Measurements from ENCODE around the gene LRSAM1. TPM values are rescaled to one million over a fixed set of nuclear protein-coding genes. Genes with fewer than 3 reads are reported as not detected.

The LRSAM1 gene
- total and polyA plus RNA-seq, 2 donors from 2014 or later: 15.8 to 24.6 TPM

GRCh38 chr9:127426756-127427155 lies 24.6 kb upstream of the LRSAM1 start:
- Histone ChIP-seq H3K27me3 (ENCODE audit: control insufficient read depth, insufficient read depth, low read length) (no peaks in the 10 kb centered on the region), H3K9ac (ENCODE audit: low read length in 3 of 3) (no peak overlapping the region), H3K4me1 (ENCODE audit: control insufficient read depth in 2 of 3, insufficient read depth in 2 of 3, low read depth in 1 of 3, low read length in 3 of 3) (peaks cover 0 to 15% (median 15%) of the 10 kb centered on the region in 3 donors), H3K4me3 (ENCODE audit: low read length in 3 of 3) (no peak overlapping the region), H3K27ac (ENCODE audit: low read depth in 2 of 2, low read length in 2 of 2) (no peak overlapping the region), H3K9me3 (ENCODE audit: control insufficient read depth in 2 of 3, insufficient read depth in 1 of 3, low read length in 3 of 3) (no peaks in the 10 kb centered on the region), H3K36me3 (ENCODE audit: control insufficient read depth in 2 of 3, insufficient read depth in 3 of 3, low read length in 3 of 3) (peaks cover 0 to 6% (median 2%) of the 10 kb centered on the region in 3 donors)
- no peak for TF ChIP-seq CTCF (IDR thresholded peaks at IDR 0.05; ENCODE audit: borderline replicate concordance, extremely low read depth, insufficient read depth)
- intact Hi-C loops (cut with DNase I): no loop called here
- FAIRE-seq (no peak), DNase-seq (no peak)

DNA sequence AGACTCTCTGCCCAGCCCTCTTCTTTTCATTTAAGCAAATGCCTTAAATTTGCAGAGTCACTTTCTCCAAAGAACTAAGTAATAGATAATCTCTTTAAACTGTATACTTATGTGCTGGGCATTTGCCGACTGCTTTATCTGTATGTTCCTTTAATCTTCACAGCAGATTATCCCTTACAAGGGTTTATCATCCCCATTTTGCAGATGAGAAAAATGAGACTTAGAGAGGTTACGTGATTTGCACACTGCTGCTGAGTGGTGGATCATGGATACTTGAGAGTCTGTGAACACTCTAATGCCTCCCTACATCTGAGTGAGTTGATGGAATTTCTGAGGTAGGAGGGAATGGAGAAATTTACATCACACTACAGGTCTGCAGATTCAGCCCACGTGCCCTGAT lies 23.0 kb upstream of the LRSAM1 start:
- FAIRE-seq: no peak
- no peaks in the 10 kb centered on the region for H3K27me3 ChIP-seq (ENCODE audit: control insufficient read depth, insufficient read depth, low read length)
- intact Hi-C loops (cut with DNase I): no loop called here
- no peaks in the 10 kb centered on the region for H3K9me3 ChIP-seq (ENCODE audit: control insufficient read depth in 2 of 3, insufficient read depth in 1 of 3, low read length in 3 of 3)
- peaks cover 0 to 10% (median 6%) of the 10 kb centered on the region in 3 donors for H3K36me3 ChIP-seq (ENCODE audit: control insufficient read depth in 2 of 3, insufficient read depth in 3 of 3, low read length in 3 of 3)
- no peak overlapping the region for H3K4me3 ChIP-seq (ENCODE audit: low read length in 3 of 3)
- no peak for TF ChIP-seq CTCF (IDR thresholded peaks at IDR 0.05; ENCODE audit: borderline replicate concordance, extremely low read depth, insufficient read depth)
- no peak overlapping the region for H3K27ac ChIP-seq (ENCODE audit: low read depth in 2 of 2, low read length in 2 of 2)
- DNase-seq: no peak
- H3K4me1 ChIP-seq (ENCODE audit: control insufficient read depth in 2 of 3, insufficient read depth in 2 of 3, low read depth in 1 of 3, low read length in 3 of 3): peaks cover 0 to 9% (median 4%) of the 10 kb centered on the region in 3 donors
- H3K9ac ChIP-seq (ENCODE audit: low read length in 3 of 3): no peak overlapping the region

DNA sequence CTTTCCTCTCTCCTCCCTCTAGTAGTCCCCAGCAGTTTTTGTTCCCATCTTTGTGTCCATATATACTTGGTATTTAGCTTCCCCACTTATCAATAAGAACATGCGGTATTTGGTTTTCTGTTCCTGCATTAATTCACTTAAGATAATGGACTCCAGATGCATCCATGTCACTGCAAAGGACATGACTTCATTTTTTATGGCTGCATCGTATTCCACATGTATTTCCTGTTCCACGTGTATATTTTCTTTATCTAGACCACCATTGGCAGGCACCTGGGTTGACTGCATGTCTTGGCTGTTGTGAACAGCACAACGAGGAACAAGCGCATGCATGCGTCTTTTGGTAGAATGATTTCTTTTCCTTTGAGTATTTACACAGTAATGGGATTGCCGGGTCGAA lies 20.9 kb upstream of the LRSAM1 start:
- intact Hi-C loops (cut with DNase I): no loop called here
- H3K4me1 ChIP-seq (ENCODE audit: control insufficient read depth in 2 of 3, insufficient read depth in 2 of 3, low read depth in 1 of 3, low read length in 3 of 3): peaks cover 0 to 3% (median 0%) of the 10 kb centered on the region in 3 donors
- H3K4me3 ChIP-seq (ENCODE audit: low read length in 3 of 3): no peak overlapping the region
- no peaks in the 10 kb centered on the region for H3K9me3 ChIP-seq (ENCODE audit: control insufficient read depth in 2 of 3, insufficient read depth in 1 of 3, low read length in 3 of 3)
- H3K27ac ChIP-seq (ENCODE audit: low read depth in 2 of 2, low read length in 2 of 2): no peak overlapping the region
- TF ChIP-seq CTCF (IDR thresholded peaks at IDR 0.05; ENCODE audit: borderline replicate concordance, extremely low read depth, insufficient read depth): no peak
- no peak overlapping the region for H3K9ac ChIP-seq (ENCODE audit: low read length in 3 of 3)
- peaks cover 5 to 26% (median 22%) of the 10 kb centered on the region in 3 donors for H3K36me3 ChIP-seq (ENCODE audit: control insufficient read depth in 2 of 3, insufficient read depth in 3 of 3, low read length in 3 of 3)
- DNase-seq: no peak
- no peak for FAIRE-seq
- H3K27me3 ChIP-seq (ENCODE audit: control insufficient read depth, insufficient read depth, low read length): no peaks in the 10 kb centered on the region

Measured in kidney (tissue), 14 donors.